ENCODE results near the gene LBX1. TPM values are rescaled to one million over a fixed set of nuclear protein-coding genes. Genes with fewer than 3 reads are reported as not detected.
A peak's percentile ranks its signal among the peaks of the same experiment; 100 is the strongest.

The LBX1 gene
- polyA plus RNA-seq, 2 of the 4 experiments (the other 2 are of a cell fraction) = not detected

GRCh38 chr10:101230183-101230917 is 1.1 kb upstream of the LBX1 start (continued):
- TF ChIP-seq REST (IDR thresholded peaks at IDR 0.05) (no peak), CHD4 (IDR thresholded peaks at IDR 0.05; ENCODE audit: borderline replicate concordance) (no peak), JUN (IDR thresholded peaks at IDR 0.05) (no peak), MYC (IDR thresholded peaks at IDR 0.05; ENCODE audit: borderline replicate concordance, low read length) (no peak), FOSB (CRISPR knock-in tag; IDR thresholded peaks at IDR 0.05) (no peak), MAFK (IDR thresholded peaks at IDR 0.05; ENCODE audit: partially characterized antibody) (no peak), EP300 (IDR thresholded peaks at IDR 0.05) (no peak), MAZ (IDR thresholded peaks at IDR 0.05; ENCODE audit: borderline replicate concordance, low read depth, low read length) (no peak)

- no peaks in the 10 kb centered on the region for H3K9me3 ChIP-seq
- POLR2A ChIA-PET = no interaction called here
- peak overlapping the region in 1 of 2 experiments; percentile 2; a peak in 1 of 6 replicates for H3K27ac ChIP-seq
- peak in 1 of 2 experiments; percentile 60 for DNase-seq (ENCODE audit: low read depth in 1 of 2, low spot score in 1 of 2)
- H3K4me2 ChIP-seq = peak overlapping the region; percentile 99
- peak overlapping the region; percentile 52 for H3K4me3 ChIP-seq
- WGBS (ENCODE audit: missing lambda C conversion rate) = 1% methylated on average over 15 of the region's 34 CpGs
- ATAC-seq = peak; percentile 37 to 45; a peak in 4 of 6 replicates
- CTCF ChIA-PET = interaction anchor here (0.7 to 1.3 kb wide), 6 partner anchors 8 to 350 kb away, joined by 3 to 4 read pairs (median 4); no protein-coding TSS in a partner anchor
- H3K4me1 ChIP-seq = 0 out of 3 replicates have a peak, but pooled peaks cover 4% of the 10 kb centered on the region
- TF ChIP-seq MAX (IDR thresholded peaks at IDR 0.05) (no peak), JUN (IDR thresholded peaks at IDR 0.05) (no peak)
- FAIRE-seq = no peak
These were observed 347 bp downstream of the LBX1 start for GRCh38 chr10:101228966-101229265.

- Histone ChIP-seq H3K27ac (peak overlapping the region in 1 of 2 experiments; percentile 2; a peak in 1 of 6 replicates), H3K4me2 (peak overlapping the region; percentile 99), H3K4me3 (peak overlapping the region; percentile 52), H3K4me1 (0 out of 3 replicates have a peak, but pooled peaks cover 4% of the 10 kb centered on the region), H3K9me3 (no peaks in the 10 kb centered on the region)
- TF ChIP-seq MAX (IDR thresholded peaks at IDR 0.05) (0 out of 2 replicates have a peak, but pooled peaks have one; percentile 36), E2F6 (IDR thresholded peaks at IDR 0.05; ENCODE audit: borderline replicate concordance, low read depth) (peak; percentile 40; the same call in 1 of the 2 replicates), HOXB13 (CRISPR knock-in tag; IDR thresholded peaks at IDR 0.05; ENCODE audit: low read depth) (no peak), HDAC2 (IDR thresholded peaks at IDR 0.05) (peak; percentile 67; the same call in 1 of the 2 replicates)
- ATAC-seq (peak; percentile 80 to 87), FAIRE-seq (no peak), DNase-seq (ENCODE audit: low read depth in 1 of 2, low spot score in 1 of 2) (peak; percentile 50 to 67)
- 32% methylated on average over 34 of the region's 82 CpGs for WGBS (ENCODE audit: missing lambda C conversion rate)
- POLR2A ChIA-PET = interaction anchor here (0.5 kb wide), 1 partner anchor 14 kb away, joined by 3 read pairs; no protein-coding TSS in a partner anchor
- CTCF ChIA-PET = interaction anchor here (0.9 to 3.8 kb wide), 10 partner anchors 10 to 222 kb away, joined by 3 to 43 read pairs (median 4); no protein-coding TSS in a partner anchor
These were observed 904 bp downstream of the LBX1 start for GRCh38 chr10:101228153-101228965.

Data from A549 (cell line).